GM21529 (cell line): ENCODE data around the gene SIGLEC14.
"Not testable (repeated sequence)": the region's sequence is repeated elsewhere in the genome, so short reads cannot be mapped to it uniquely, and the experiment has no call there.

Source experiments
- ATAC-seq: cut with Tn5 transposase; IDR thresholded peaks from one replicate; pipeline ENCODE4 v1.9.1; 2021; ENCODE audit not compliant: unreplicated experiment

Gene SIGLEC14

DNA sequence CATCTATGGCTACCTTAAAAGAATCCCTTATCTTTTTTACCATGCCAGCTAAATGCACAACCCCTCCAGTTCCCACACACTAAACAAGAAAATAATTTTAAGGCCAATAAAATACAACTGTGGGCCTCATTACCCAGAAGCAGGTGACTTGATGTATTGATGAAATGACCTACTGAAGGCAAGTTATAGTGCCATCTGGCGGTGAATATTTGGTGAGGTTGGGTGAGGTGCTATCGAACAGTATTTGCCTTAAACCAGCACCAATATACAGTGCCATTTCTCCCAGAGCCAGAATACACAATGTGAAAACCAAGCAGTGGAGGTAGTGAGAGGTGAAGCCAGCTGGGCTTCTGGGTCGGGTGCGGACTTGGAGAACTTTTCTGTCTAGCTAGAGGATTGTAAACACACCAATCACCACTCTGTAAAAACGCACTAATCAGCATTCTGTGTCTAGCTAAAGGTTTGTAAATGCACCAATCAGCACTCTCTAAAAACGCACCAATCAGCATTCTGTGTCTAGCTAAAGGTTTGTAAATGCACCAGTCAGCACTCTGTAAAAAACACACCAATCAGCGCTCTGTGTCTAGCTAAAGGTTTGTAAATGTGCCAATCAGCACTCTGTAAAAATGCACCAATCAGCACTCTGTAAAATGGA lies 29.4 kb upstream of the SIGLEC14 start:
- ATAC-seq = not testable (repeated sequence)

DNA sequence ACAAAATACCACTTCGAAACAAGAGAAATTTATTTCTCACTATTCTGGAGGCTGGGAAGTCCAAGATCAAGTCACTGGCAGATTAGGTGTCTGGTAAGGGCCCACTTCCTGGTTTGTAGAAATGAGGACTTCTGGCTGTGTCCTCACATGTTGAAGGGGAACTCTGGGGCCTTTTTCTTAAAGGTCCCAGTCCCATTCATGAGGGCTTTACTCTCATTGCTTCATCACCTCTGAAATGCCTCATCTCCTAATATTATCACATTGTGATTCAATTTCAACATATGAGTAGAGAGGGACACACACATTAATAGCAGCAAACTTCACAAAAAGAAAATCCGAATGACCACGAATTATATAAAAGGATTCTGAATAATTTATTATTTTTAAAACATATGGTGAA lies 21.6 kb upstream of the SIGLEC14 start:
- ATAC-seq = no peak

DNA sequence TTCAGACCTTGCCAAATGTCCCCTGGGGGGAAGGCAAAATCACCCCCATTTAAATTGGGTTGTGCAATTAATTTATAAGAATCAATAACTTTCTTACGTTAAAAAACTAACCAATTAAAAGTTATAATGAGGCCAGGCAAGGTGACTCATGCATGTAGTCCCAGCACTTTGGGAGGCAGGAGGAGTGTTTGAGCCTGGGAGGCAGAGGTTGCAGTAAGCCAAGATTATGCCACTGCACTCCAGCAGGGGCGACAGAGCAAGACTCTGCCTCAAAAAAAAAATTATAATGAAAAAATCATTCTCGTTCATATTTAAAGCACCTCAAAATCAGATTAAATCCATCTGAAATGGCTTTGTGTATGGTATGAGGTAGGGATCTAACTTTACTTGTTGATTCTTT lies 18.4 kb upstream of the SIGLEC14 start:
- no peak for ATAC-seq

DNA sequence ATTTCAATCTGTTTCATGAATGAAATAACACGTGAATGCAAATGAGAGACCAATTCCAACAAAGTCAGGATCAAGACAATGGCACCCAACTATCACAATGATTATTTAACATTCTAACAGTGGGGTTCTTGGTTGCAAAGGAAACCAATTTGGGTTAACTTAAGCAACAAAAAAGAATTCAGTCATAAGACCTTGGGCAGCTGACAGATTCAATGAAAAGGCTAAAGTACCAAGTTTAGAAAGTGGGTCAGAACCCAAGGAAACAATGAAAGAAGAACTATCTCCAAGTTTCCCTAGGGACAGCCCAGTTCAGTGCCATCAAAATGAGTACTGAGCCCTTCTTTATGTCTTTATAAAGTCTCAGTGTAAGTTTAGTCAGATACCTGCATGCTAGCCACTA lies 17.5 kb upstream of the SIGLEC14 start:
- ATAC-seq = no peak

DNA sequence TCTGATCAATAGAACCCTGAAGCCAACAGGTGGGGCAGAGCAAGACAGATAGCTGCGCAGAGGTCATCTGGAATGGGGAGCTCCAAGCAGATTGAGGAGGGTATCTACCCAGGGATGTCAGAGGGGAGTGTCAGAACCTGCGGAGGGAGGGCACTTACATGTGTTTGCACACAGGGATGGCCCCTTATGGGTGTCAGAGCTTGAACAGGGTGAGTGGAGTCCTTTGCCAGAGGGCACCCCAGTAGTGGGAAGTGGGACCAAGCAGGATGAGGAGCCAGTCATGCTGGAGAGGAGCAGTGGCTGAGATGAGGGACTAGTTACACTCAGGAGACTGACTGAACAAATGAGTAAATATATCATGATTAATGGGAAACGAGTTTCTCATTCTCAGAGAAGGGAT lies 17.0 kb upstream of the SIGLEC14 start:
- ATAC-seq = no peak

DNA sequence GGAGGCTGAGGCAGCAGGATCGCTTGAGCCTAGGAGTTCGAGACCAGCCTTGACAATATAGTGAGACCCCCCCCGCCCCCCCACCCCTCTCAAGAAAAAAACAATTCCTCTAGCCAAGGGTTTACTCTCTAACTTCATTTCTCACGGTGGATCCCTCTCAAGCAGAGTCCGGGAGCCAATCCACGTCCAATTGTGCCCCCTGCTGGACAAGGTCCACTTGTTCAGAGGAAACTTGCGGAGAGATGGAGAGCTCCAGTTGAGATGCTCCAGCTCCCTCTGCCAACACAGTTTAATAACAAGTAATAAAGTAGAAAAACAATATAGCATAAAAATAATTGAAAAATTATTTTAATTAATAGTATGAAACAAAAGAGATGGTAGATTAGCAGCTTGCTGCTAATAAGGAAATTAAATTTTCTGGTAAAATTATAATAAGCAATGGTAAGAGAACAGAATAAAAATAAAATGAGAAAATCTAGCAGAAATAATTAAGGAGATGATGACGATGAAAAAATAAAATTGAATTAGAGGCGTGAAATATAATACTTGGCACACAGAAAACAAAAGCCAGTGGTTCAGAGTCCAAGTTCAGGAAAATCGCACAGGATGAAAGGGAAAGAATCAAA lies 14.5 kb upstream of the SIGLEC14 start:
- ATAC-seq = no peak

DNA sequence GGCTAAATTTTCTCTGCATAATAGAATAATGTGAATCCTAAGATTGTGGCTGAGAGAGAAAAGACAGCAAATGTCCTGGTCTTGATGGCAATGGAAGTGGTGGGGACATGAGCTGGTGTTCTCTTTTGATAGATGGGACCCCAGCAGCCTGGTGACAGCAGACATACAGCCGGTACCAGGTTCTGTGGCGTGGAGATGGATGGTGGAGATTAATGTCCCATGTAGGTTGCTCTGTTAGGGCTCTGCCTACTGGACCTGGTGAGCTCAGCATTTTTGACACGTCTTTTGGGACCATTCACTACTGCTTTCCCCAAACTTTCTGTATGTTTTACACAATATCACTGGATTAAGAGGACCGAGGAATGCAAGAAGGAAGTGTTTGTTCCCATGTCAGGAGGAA lies 8.2 kb upstream of the SIGLEC14 start:
- no peak for ATAC-seq

DNA sequence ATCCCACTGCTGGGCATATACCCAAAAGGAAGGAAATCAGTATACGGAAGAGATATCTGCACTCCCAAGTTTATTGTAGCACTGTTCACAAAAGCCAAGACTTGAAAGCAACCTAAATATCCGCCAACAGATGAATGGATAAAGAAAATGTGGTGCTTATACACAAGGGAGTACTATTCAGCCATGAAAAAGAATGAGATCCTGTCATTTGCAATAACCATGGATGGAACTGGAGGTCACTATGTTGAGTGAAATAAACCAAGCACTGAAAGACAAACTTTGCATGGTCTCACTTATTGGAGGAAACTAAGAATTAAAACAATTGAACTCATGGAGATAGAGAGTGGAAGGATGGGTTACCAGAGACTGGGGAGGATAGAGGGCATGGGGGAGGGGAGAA lies 6.5 kb upstream of the SIGLEC14 start:
- ATAC-seq = no peak

DNA sequence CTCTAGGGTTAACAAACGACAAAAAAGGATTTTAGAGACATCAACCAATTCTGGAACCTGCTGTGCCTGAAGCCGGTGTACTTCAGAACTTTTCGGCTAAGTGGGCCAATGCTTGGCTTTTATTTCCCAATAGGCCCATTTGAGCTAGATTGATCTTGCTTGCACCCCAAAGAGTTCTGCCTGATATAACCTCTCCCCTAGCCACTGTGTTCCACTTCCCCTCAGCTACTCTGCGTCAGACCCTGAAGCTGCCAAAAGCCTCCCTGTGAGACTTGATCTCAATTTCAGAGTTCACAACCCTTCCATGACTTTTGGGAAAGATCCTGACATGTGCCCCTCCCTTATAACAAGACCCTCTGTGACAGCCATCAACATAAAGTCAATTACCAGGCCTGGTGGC lies 5.6 kb upstream of the SIGLEC14 start:
- no peak for ATAC-seq

DNA sequence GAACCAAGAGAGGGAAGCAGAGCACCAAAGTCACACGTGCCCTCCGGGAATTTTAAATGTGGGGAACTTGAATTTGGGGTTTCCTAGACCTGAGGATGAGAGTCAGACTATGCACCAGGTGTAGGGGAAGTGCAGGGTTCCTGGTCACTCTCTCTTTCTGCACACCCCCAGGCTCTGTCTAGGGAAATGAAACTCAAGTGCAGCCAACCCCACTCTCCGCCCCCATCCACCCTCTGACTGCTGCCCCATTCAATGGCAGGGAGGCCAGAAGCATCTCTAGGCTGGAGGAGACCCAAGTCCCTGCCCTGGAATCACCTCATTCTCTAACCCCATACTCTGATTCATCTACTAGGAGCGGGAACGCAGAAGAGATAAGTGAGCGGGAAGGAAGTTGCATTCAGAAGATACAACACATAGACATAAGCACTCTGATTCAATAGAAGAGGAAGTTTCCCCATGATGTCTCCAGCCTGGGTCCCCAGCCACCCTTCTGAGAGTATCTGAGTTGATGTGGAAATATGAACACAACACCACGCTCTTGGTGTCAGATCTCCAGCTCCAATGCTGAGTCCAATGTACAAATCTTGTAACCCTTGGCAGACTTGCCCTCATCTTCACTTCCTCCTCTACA lies 4.7 kb upstream of the SIGLEC14 start:
- no peak for ATAC-seq

DNA sequence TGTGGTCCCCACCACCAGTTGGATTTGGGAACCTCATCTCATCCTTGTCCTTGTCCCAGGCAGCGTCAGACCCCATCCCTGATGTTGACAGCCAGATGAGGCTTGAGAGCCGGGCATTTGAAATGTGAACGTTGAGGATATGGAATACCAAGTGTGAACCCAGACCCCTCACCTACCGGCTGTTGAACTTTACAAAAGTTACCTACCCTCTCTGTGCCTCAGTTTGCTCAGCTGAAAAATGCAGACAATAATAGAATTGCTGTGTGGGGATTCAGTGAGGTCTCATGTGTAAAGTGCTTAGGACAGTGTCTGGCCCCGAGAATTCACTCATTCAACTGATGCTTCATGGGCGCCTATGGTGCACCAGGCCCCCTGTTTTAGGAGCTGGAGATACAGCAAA lies 693 bp upstream of the SIGLEC14 start:
- no peak for ATAC-seq

DNA sequence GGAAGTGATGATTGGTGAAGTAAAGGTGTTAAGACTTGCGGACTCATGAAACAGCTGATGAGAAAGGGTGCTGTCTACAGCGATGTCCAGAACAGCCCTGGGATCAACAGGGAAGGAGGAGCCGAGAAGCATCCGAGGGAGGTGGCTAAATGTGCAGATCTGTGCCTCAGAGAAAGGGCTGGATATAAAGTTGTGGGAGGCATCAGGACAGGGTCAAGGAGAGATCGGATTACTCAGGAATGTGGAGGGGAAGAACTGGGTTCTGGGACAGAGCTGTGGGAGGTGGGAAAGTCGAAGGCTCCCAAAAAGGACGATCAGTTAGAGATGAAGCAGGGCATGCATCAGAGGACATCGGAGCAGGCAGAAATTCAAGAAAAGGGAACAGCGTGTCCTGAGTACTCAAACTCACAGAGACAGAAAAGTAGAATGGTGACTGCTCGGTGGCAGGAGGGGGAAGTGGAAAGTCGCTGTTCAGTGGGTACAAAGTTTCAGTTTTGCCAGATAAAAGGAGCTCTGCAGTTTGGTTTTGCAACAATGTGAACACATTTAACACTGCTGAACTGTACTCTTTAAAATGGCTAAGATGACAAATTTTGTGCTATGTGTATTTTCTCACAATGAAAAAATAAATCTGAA lies 1.9 kb downstream of the SIGLEC14 start:
- no peak for ATAC-seq

DNA sequence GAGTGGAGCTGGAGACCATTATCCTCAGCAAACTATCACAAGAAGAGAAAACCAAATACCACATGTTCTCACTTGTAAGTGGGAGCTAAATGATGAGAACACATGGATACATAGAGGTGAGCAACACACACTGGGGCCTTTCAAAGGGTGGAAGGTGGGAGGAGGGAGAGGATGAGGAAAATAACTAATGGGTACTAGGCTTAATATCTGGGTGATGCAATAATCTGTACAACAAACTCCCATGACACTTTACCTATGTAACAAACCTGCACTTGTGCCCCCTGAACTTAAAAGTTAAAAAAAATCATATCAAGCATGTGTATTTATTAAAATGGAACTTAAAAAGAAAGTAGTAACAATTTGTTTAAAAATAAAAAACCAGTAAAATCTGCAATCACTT lies 5.0 kb downstream of the SIGLEC14 start:
- no peak for ATAC-seq

DNA sequence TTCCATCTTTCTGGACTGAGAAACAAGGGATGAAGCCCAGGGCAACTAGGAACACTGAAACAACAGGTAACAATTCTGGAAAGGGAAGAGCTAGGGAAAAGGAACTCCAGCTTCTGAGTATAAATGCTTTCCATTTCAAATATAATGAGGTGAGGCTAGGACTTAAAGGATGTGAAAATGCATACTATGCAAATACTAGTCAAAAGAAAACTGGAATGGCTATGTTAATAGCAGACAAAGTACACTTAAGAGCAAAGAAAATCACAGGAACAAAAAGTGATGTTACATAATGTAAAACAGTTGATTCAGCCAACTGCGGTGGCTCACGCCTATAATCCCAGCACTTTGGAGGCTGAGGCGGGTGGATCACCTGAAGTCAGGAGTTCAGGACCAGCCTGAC lies 6.2 kb downstream of the SIGLEC14 start:
- ATAC-seq = no peak

DNA sequence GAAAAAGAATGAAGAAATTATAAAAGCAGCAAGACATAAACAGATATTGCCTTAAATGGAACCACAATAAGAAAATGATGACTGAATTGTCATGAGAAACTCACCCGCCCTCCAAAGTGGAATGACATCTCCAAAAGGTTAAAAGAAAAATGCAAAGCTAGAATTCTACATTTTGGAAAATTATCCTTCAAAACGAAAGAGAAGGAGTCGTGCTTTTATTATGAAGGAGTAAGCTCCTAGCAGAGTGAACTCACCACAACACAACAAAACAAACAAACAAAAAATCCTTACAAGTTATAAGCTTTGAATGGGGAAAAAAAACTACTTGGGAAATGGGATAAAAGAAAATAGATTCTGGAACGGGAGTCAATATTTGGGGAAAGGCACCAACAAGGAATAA lies 6.7 kb downstream of the SIGLEC14 start:
- ATAC-seq = no peak

DNA sequence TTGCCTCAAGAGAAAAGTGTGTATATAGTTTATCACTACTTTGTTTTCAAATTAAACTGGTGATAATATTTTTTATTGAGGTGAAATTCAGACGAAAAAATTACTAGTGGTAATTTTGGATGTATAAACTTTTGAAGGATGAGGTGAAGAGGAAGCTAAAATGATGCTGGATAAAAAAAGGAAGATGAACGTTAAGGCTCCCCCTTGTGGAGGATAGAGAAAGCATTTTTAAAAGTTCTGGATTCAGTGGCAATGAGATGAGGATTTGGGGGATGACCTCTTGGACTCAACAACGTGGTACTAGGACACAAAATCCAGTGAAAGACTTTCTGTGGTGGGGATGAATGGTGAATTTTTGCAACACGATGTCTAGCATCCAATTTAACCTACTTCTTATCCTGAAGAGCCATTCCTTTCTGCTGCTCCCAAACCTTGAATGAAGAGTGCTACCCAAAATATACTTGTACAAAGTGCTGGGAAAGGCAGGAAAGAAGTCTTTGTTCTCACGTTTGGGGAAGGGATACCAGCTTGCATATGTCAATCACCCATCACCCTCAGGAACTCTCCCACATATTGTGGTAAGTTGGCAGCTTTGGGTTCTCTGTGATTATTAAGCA lies 9.2 kb downstream of the SIGLEC14 start:
- no peak for ATAC-seq

DNA sequence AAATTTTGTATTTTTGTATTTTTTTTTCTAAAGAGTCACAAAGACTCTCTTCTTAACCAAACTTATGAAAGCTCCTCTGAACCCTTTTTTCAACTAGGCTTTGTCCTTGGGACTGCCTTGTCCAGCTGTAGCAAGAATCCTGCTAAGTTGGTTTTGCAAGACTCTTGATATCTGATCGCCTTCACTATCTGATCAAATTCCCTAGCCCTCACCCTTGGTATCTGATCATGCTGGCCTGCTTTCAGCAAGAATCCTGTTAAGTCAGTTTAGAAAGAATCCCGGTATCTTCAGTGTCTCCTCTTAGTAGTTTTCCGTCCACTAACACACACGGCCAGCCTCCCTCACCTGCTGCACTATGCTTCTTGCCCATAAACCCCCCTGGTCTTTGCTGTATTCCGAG lies 14.5 kb downstream of the SIGLEC14 start:
- ATAC-seq = no peak

DNA sequence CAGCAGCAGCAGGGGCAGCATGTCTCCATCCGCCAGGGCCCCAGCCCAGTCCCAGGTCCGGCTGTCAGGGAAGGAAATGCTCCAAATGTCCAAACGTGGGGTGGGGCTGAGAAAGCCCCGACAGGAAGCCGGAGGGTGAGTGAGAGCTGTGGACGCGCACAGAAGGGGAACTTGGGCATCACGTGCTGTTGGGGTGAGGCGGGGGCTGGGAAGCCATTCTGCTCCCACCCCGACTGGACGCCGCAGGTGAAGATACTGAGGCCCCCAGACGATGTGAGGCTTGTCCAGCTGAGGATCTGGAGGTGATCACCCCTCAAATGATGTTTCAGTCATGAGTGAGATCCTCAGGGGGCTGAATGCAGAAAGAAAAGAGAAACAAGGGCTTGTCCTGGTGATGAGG lies 16.3 kb downstream of the SIGLEC14 start, which contains the start of gene SIGLEC5:
Gene SIGLEC5 (minus strand): TSS at position 87 of the 400 bp plus-strand sequence. CDS start 66 bp downstream, at position 21.
- not testable (repeated sequence) for ATAC-seq

DNA sequence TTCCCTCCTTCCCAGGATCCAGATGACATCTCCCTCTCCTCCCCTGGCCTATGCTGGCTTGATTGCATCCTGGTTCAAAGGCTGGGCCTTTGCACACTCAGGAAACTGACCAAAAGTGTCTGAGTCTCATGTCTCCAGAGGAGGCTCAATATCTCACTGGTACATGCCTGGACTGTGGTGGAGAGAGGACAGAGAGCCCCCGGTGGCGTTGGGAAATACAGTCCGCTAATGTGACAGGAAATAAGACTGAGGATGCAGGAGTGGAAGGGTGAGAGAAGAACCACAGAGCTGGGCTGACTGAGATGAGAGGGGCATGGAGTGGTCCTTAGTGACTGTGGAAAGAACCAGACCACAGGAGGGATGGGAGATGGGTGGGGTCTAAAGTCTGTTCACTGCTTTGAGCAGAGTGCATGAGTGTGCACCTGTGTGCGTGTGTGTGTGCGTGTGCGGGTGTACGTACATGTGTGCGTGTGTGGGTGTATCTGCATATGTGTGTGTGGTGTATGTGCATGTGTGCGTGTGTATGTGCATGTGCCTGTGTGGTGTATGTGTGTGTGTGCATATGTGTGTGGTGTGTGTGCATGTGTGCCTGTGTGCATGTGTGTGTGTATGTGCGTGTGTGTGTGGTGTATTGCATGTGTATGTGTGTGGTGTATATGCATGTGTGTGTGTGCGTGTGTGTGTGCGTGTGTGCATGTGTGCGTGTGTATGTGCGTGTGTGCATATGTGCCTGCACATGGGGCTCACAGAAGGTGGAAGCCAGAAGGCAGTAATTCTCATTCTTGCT lies 18.3 kb downstream of the SIGLEC14 start:
- ATAC-seq = no peak

DNA sequence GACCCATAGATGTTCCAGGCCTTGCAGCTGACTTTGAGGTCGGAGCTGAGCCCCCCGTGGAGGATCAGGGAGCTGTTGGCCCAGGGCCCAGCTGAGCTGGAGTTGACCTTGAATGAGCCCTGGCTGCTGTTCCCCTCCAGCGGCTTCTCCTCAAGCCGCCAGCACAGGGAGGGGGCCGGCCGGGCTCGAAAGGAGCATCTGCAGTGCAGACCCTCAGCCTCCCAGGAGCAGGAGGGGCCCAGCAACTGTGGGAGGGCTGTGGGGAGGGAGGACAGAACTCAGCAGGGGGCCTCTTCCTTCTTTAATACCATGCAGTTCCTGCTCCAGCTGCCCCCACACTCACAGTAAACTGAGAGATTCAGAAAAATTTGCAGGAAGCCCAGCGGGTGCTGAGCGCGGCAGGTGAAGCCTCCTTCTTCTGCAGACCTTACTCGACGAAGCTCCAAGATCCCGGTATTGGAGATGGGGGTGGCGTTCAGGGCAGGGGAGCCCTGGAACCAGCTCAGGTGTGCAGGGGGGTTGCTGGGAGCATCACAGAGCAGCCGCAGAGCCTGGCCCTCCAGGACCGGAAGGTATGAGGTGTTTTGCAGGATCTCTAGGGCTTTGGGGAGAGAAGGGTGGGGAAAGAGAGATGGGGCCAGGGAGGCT lies 19.0 kb downstream of the SIGLEC14 start:
- ATAC-seq = no peak
